MV-4-11 (cell line): ENCODE measurements around the gene LRRC8A.
"Not testable (repeated sequence)": the region's sequence is repeated elsewhere in the genome, so short reads cannot be mapped to it uniquely, and the experiment has no call there.

Source experiments
- DNase-seq: peaks from one replicate; lab custom pipeline; 2025; lab: John Stamatoyannopoulos, UW

LRRC8A gene

GRCh38 chr9:128921881-128922763, 40.2 kb downstream of the LRRC8A start:
- DNase-seq: no peak

- DNase-seq: no peak
Observed at GRCh38 chr9:128923493-128923883, 41.6 kb downstream of the LRRC8A start.

GRCh38 chr9:128927731-128928411, 45.9 kb downstream of the LRRC8A start:
- DNase-seq: no peak

DNA sequence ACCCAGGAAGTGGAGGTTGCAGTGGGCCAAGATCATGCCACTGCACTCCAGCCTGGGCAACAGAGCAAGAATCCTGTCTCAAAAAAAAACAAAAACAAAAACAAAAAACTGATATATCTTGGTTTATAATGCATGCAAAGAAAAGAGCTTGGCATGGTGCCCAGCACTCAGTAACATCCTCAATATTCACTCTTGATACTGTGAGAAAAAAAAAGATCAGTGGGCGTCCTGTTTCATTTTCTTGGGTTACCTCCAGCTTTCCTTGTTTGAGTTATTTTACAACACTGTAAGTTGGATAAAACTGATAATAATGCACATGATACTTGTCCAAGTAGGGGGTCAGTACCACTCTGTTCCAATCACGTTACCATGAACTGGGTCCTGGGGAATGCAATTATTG, 46.7 kb downstream of the LRRC8A start:
- no peak for DNase-seq

GRCh38 chr9:128929560-128929959, 47.6 kb downstream of the LRRC8A start:
- DNase-seq: no peak

GRCh38 chr9:128933731-128934130, 51.8 kb downstream of the LRRC8A start:
- no peak for DNase-seq

DNA sequence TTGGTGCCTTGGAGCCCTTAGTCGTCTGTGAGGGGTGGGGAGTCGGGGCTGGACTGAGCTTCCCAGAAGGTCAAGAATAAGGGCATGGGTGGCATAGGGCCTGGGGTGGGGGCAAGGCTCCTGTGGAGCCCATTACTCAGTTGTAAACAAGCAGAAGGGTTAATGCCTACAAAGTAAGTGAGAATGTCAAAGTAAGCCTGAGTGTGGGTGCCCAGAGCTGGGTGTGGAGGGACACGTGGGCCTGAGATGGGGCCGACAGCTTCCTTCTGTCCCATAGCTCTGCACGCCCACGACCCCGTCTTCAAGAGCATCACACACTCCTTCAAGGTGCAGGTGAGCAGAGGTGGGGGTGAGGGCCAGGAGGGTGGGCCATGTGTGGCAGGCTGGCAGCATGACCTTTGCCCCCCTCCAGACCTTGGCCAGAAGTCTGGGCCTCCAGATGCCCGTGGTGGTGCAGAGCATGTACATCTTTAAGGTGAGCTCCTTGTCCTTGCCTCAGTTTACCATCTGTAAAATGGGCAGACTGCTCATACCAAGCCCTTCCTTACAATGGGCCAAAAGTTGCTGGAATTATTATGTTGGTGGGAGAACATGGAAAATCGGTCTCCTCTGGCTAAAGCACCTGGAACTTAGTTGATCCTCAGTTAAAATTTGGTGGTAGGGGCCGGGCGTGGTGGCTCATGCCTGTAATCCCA, 54.4 kb downstream of the LRRC8A start:
- no peak for DNase-seq

DNA sequence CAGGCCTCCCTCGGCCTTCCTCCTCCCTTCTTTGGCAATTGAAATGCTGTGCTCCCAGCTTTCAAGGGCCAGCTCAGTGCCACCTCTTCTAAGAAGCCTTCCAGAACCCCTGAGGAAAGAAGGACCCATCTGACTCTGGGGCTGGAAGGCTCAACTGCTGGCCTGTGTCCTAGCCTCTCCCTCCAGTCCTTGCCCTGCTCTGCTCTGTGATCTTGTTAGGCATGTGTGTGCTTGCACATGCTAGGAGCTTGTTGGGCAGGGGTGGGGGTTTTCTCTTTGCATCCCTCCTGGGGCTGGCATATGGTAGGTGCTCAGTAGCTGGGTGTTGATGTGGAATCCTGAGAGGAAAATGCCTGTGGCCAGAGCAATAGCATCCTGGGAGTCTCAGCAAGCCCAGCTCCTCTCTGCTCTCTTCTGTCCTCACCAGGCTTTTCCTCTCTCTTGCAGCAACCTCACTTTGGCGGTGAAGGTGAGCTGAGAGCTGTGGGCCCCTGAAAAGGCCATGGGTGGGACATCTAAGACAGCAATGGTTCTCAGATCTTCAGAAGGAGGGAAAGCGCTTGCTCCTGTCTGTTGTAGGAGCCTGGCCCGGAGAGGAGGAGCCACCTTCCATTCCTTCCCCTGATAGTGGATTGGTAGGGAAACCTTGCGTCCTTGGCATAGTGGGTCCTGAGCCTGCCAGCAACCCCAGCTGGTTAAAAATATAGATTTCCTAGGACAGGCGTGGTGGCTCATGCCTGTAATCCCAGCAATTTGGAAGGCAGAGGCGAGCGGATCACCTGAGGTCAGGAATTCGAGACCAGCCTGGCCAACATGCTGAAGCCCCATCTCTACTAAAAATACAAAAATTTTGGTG, 55.6 kb downstream of the LRRC8A start:
- no peak for DNase-seq

GRCh38 chr9:128940271-128940921, 58.5 kb downstream of the LRRC8A start:
- DNase-seq: no peak

- no peak for DNase-seq
Observed at GRCh38 chr9:128940946-128941755, 59.2 kb downstream of the LRRC8A start.

DNA sequence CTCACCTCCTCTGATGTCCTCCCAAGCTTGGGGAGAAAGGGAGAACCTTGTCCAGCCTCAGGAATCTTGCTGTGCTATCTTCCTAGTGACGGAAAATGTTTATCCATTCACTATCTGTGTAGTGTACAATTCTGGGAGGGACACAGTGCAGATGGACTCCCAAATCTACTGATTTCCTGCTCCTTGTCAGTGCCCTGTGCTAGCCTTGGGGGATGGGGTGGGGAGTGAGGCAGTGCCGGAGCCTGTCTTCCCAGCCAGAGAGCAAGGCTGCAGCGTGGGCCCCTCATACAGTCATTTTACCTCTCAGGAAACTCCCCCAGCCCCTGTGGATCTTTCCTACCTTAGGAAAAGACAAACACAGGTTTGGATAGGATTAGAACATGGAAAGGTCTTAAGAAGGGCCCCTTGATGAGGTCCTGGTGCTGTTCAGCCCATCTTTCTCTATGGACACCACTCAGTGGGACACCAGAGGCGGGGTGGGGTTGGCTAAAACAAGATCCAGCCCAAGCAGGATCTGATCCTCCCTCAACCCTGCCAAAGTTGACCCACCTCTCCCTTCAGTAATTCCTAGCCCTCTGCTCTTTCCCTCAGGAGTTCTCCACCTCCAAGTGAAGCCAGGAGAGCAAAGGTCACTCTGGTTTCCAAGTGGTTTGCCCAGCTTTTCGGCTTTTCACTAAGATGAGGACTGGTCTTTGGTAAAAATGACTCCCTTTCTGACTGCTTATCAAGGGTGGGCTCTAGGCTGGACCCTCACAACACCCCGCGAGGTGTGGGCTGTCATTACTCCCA, 62.1 kb downstream of the LRRC8A start:
- DNase-seq: no peak

DNA sequence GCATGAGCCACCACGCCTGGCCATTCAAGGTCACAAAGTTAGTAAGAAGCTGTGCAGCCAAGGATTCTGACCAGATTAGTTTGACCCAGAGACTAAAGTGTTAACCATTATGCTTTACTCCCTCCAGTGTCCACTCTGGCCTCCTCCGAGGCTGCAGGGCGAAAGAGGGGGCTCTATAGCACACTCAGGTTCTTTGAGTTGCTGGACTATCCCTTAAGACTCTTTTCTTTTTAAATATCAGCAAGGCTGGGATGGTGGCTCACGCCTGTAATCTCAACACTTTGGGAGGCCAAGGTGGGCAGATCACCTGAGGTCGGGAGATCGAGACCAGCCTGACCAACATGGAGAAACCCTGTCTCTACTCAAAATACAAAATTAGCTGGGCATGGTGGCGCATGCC, 63.0 kb downstream of the LRRC8A start:
- DNase-seq: not testable (repeated sequence)

DNA sequence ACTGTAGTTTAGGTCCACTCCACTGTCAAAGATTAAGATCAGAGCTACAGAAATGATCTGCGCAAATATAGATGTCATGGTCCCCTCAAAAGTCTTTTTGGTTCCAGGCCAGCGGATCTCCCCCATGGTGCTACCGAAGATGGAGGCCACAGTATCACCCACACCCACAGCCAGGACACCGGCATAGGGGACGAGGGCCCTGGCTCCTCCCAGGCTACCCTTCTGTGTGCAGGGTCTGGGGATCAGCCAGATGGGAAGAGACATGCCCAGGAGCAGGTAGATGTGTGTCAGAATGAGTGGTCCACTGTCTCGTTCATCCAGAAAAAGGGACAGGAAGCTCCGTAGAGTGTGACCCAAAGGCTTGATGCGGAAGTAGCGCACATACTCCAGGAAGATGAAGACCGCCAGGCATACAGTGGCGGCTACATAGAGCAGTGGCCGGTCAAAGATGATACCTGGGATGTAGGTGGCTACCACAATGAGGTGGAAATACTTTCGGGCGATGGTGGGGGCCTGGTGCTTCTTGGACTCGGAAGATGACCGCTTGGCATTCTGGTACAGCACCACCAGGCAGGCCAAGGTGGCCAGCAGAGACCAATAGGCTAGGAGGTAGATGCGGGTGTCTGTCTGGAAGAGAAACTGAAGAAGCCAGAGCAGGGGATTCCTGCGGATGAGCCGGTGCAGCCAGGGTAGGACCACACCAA, 64.0 kb downstream of the LRRC8A start:
- DNase-seq: no peak

DNA sequence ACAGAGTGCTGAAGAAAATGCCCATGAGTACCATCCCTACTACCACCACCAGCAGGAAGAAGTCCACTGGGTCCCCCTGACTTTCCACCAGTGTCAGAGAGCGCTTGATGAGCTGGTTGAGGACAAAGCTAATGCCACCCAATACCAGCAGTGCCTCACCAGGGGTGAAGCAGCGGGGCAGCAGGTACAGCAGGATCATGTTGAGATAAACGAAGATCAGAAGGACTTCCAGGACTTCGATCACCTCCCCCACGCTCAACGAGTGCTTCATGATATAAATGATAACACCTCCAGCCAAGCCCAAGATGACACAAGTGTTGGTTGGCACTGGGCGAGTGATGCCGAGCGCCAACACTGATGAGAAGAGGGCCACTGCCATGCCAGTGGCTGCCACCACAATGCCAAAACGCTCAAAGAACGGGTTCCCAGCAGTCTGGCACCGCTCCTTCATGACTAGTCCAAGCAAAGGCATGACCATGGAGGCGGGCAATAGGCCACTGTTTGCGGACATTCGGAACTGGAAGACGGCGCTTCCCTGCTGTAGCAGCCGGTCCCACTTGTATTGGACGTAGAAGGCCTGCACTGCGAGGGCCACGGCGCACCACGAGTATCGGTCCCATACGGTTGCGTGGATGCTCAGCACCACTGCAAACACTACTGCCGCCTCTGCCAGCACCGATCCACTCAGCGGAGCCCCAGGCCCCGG, 64.8 kb downstream of the LRRC8A start:
- DNase-seq: no peak

GRCh38 chr9:128947277-128947526, 65.3 kb downstream of the LRRC8A start:
- DNase-seq: no peak

- DNase-seq: peak; percentile 79
Observed at GRCh38 chr9:128947527-128948301, 65.8 kb downstream of the LRRC8A start, which contains the start of the genes DOLK and NUP188. TSS of gene DOLK (minus strand) at chr9:128947603. CDS start at chr9:128947303, 300 bp downstream. TSS of gene NUP188 (plus strand) at chr9:128947699. CDS start at chr9:128947720, 21 bp downstream.

GRCh38 chr9:128961403-128961802, 79.5 kb downstream of the LRRC8A start:
- DNase-seq: not testable (repeated sequence)
